NCI-H345 treated with DMSO at 0.1 percent for 48 hours (cell line): ENCODE results near the gene HNRNPC.
"Not testable (repeated sequence)": the region's sequence is repeated elsewhere in the genome, so short reads cannot be mapped to it uniquely, and the experiment has no call there.

Source experiments
- DNase-seq: peaks from one replicate; lab custom pipeline; 2025; ENCODE audit not compliant: unreplicated experiment; lab: John Stamatoyannopoulos, UW

The HNRNPC gene

DNA sequence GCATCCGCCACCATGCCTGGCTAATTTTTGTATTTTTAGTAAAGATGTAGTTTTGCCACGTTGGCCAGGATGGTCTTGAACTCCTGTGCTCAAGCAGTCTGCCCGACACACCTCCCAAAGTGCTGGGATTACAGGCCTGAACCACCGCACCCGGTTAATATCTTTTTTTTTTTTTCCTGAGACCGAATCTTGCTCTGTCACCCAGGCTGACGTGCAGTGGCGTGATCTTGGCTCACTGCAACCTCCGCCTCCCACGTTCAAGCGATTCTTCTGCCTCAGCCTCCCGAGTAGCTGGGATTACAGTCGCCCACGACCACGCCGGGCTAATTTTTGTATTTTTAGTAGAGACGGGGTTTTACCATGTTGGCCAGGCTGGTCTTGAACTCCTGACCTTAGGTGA, 3.4 kb upstream of the HNRNPC start:
- DNase-seq = not testable (repeated sequence)

DNA sequence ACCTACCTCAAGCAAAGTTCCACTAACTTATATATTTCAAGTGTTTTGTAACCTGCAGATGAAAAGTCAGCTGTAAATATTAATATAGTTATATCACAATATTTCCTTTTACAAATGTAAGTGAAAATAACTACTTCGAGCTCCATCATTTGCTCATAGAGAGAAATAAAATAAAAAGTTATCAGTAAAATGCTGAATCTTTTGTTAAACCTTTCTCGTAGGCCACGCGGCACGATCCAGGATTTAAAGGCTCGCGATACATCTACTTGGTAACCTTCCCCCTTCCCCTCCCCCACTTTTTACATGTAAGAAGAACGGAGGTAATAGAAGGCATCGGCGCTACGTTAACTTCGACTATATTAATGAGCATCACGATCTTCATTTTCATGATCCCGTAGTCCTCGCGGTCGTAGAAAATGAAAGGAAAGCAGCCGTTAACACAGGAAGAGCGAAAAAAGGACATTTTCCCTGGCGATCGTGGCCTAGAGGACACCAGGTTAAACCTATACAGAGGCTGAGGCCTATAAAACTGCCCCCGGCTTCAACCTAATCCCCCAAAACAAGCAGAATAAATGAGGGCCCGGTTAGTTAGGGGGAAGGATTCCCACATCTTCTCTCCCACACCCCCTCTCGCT, 508 bp downstream of the HNRNPC start:
- DNase-seq = no peak

DNA sequence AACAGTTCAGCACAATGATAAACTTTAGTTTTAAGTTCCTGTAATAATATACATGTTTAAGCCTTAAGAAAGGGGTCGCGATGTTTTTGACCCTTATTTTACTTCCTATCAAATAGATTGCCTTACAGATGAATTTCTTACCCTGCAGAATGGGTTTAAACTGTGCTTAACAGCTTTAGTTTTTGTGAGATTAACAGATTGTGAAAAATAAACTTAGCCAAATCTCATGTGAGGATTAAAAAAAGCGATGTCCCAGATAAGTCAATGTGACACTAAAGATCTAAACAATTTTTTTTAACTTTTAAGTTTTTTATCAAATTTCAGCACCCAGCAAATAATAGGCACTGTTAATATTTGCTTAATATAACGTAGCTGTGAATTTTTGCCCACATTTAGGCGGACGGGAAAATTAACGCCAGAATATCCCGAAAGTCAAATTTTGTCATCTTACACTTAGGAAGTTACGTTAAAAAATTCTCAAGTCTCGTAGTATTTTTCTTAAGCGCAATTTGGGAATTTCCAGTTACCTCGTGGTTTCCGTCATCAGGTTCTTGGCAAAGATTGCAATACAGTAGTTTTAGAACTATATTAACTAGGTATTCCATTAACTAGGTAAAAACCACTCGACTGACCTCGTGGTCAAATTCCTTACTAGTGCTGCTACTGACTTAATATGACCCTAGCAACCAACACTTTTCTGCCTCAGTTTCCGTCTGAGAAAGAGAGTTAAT, 1.2 kb downstream of the HNRNPC start:
- no peak for DNase-seq

DNA sequence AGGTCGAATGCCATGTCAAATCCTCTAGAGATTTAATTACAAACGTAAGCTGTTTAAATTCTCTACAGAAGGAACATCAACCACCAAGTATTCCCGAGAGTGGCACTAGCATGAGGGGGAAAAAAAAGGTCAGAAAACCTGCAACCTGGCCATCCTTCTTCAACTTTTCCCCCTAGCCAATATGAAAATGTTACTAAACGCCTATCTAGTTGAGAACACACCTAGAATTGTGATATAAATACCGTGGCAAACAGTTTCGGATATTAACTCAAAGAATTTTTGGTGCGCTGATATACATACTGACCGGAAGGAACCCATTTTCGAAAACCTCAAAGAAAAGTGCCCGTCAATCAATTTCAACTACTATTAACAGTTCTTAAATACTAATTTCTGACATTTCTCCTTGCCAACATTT, 1.8 kb downstream of the HNRNPC start:
- no peak for DNase-seq

DNA sequence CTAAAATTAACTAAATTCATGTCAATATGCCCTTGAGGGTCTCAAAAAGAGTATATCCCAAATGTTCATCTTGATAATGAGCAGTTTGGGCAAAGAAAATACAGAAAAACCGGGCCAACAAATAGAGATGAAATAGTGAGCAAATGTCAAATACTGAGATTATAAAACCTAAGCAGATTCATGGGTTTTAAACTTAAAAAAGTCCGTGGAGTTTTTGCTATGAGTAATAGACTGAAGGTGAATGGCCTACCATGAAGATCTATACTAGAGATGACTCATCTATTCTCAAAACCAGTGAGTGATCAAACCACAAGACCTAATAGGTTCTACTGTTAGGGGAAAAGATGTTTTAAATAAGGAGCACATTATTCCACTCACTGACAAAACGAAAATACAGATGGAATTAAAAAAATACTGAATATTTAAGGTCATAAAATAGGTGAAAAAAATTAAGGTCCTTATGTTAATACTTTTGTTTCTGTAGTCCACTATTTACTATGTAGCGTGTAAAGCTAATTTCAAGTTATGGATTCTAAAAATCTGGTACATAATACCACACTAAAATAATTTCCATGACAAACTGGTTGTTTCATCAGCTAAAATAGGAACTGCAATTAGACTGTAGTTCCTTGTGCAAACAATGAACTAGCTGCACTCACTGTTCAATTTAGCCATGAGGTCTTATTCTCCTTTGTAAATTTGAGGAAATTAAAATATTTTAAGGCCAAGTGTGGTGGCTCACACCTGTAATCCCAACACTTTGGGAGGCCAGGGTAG, 5.0 kb downstream of the HNRNPC start:
- DNase-seq = no peak

DNA sequence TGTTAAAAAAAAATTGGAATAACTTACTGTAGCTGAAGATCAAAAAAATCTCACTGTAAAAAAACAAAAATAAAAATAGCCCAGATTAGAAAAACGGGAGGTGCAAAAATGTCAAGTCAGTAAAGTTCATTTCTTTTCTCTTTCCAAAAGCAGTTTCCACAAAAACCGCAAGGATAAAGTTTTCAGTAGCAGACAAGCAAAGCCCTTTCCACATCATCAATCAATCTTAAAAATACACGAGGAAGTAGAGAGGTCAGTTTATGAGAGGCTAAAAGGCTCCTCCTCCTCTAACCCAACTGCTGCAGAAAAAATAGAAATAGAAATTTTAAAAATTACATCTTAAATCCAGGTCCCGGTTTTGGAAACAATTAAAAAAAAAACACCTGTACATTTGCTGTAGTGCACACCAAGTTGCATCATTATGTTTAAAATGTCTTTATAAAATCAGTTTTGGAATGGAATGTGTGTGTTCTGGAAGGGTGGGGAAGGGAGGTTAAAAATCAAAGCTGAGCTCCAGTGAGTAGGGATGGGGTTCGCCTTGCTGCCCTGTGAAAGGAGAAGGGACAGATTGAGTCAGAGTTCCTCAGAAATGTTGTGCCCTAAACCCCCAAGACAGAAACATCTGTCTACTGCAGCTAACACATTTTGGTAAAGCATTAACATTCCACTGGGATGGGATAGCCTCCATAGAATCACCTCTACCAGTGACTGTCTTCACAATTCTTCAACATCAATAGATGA, 5.8 kb downstream of the HNRNPC start:
- DNase-seq = no peak

DNA sequence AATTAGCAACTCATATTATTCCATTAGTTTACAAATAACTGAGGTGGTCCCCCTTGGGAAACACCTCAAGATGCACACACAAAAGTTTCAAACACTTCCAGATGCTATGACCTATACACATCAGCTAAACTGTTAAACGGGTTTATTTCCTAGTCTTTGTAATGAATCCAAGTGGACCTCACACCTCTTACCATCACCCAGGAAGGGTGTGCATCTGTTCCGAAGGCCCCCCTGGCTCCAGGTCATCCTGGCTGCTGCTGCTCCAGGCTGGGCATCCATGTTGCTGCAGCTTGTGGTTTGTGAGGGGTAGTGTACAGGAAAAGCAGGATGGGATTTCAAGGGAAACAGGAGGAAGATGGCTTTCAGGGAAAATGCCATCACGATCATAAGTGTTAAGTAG, 6.8 kb downstream of the HNRNPC start:
- no peak for DNase-seq

DNA sequence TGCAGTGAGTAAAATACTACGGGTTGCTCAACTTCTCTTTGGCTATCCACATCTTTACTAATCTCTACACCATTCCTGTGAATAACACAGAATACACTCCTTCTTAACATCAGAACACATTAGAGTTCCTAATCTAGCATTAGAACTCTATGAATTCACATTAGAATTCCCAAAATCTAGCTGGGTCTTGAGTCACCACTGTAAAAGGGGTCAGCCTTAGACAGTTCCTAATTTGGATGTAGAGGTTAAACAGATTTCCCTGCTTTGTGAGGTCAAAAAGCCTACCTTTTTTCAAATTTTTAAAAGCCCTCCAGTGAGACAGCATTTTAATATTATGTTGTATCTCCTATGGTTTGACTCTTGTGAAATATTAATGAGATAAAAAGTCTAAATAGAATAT, 7.4 kb downstream of the HNRNPC start:
- DNase-seq = no peak

DNA sequence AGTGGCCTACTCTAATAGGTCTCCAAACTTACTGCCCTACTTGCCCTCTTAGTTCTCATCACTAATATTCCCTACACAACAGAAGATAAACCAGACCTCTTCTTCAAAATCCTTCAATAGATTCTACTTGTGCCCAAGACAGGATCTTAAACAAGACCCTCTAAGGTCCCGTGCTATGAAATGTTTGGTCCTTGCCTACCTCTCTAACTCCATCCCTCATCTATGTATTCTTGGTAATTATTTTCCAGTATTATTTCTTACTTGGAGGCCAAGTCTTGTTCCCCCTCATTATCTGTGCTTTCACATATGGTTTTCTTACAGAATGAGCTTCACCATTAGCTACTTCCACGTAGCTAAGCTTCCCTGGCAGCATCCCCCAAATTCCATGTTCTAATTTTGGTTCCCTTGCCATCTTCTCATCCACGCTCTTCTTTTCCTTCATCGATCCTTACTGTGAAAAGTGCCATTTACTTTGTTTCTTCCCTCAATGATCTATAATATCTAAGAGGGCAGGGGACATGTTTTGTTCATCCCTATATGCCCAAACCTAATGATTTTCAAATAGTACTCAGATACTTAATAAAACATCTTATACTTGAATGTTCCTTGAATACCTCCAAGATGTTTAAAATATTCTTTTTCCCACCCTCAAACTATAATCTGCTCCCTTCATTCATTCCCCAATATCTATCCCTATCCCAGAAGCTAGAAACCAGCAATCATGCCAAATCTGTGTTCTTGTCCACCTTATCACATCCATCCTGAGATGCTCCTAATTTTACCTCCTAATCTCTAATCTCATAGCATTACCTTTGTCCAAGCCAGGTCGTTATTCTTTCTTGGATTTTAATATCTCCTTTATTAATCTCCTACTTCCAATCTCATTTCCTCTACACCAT, 10.1 kb downstream of the HNRNPC start:
- no peak for DNase-seq

DNA sequence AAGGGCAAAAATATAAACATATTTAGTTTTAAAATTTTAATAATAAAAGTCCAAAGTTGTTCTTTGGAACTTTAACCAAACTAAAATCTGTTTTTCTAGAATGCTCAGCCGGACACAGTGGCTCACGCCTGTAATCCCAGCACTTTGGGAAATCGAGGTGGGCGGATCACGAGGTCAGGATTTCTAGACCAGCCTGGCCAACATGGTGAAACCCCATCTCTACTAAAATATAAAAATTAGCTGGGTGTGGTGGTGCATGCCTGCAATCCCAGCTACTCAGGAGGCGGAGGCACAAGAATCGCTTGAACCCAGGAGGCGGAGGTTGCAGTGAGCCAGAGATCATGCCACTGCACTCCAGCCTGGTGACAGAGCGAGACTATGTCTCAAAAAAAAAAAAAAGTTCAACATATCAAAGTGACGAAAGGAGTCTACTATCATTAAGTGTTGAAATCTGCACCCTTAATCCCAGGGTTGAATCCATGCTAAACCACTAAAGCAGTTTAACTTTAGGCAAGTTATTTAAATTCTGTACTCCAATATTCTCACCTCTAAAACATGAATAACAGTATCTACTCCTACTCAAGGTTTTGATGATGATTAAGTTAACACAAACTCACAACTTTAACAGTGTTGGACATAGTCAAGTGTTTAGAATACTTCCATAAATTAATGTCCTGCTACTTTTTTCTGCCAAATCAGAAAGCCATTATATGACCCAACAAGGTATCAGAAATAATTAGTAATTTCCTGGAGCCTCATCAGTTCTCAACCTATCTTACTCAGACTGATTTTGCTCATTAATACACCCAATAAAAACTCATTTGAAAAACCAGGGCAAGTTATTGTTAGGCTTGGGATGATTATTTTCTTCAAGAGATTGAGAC, 11.0 kb downstream of the HNRNPC start:
- no peak for DNase-seq

DNA sequence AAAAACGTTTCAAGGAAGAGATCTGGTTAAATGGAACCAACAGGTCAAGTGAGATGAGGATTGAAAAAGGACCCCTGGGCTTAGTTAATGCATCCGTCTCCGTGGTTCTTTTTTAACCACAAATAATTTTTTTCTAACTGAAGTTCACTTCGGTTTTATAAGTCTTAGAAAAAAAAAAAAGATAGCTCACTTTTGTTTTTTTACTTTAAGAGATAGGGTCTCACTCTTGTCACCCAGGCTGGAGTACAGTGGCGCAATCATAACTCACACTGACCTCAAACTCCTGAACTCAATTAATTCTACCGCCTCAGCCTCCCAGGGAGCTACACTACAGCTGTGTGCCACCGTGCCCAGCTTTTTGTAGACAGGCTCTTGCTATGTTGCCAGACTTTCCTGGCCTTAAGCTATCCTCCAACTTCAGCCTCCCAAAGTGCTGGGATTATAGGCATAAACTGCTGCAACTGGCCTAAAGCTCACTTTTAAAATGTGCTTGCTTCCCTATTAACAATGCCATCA, 11.8 kb downstream of the HNRNPC start:
- DNase-seq = no peak

DNA sequence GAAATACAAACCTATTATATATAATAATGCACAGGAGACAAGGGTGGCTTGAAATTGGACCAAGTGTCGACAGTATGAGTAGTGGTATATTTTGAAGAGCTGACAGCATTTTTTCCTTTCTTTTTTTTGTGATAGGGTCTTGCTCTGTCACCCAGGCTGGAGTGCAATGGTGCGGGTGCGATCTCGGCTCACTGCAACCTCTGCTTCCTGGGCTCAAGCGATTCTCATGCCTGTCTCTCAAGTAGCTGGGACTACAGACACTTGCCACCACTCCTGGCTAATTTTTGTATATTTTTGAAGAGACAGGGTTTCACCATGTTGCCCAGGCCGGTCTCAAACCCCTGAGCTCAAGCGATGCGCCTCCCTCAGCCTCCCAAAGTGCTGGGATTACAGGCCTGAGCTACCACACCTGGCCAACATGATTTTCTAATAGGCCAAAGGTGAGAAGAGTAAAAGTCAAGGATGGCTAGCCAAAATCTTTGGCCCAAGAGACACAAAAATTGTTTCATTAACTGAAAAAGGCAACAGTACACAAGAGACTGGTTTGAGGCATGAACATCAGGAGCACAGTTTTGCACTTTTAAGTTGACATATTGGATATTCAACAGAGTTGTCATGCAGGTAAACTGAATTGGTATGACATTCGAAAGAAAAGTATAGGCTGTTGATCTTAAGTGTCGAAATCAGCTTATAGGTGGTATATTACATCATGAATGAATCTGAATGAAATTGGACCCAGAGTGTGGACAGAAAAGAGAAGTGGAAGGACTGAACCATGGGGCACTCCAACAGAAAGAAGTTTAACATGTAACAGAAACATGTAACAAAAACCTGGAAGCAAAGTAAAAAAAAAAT, 12.5 kb downstream of the HNRNPC start:
- no peak for DNase-seq

DNA sequence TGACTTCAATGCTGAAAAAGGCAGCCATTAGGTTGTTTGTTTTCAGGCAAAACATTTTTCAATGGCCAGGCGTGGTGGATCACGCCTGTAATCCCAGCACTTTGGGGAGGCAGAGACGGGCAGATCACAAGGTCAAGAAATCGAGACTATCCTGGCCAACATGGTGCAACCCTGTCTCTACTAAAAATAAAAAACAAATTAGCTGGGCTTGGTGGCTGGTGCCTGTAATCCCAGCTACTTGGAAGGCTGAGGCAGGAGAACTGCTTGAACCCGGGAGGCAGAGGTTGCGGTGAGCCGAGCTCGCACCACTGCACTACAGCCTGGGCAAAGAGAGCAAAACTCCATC, 13.2 kb downstream of the HNRNPC start:
- DNase-seq = not testable (repeated sequence)

DNA sequence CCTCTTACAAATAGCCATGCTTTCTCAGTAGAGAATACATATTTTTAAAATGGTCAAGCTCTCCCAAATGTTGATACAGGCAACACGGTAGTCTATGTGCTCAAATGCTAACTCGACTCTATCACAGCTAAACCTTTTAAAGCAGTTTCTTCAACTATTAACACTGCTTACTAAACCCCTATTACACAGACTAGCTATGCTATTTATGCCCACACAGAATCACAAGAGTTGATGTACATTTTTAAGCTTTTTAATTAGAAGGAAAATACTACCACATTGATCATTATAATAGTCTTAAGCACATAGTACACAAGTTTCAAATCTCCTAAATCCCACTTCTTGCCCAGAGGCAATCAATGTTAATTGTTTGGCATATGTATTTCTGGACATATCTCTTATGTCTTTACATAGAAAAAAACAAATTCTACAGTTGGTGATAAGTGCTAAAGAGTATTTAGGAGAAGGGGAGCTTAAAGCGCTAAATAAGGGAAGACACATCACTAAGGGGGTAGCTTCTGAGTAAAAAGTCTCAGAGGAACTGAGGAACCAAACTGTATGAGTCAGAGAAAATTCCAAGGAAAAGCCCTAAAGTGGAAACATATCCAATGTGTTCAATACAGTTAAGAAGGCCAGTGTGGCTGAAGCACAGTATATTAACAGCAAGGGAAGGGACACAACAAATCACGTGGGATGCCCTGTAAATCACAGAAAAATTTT, 13.7 kb downstream of the HNRNPC start:
- DNase-seq = no peak

DNA sequence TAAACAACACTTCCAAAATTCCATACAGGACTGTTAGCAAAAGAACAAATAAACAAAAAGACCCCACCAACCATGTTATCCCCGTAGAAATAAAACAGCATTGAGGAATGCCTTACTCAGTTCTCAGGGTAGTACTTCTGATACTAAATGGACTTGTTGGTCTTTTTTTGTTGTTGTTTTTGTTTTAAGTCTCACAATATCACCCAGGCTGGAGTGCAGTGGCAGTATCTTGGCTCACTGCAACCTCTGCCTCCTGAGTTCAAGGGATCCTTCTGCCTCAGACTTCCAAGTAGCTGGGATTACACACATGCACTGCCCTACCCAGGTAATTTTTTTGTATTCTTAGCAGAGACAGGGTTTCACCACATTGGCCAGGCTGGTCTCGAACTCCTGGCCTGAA, 17.1 kb downstream of the HNRNPC start:
- no peak for DNase-seq

DNA sequence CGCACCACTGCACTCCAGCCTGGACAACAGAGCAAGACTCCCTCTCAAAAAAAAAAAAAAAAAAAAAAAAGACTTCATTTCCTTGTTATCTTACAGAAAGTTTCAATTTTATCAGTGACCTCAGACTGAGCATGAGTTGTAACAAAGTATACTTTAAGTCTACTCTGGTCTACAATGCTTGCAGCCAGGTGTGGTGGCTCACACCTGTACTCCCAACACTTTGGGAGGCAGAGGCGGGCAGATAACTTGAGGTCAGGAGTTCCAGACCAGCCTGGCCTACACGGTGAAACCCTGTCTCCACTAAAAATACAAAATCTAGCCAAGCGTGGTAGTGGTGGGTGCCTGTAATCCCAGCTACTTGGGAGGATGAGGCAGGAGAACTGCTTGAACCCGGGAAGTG, 18.0 kb downstream of the HNRNPC start:
- no peak for DNase-seq

DNA sequence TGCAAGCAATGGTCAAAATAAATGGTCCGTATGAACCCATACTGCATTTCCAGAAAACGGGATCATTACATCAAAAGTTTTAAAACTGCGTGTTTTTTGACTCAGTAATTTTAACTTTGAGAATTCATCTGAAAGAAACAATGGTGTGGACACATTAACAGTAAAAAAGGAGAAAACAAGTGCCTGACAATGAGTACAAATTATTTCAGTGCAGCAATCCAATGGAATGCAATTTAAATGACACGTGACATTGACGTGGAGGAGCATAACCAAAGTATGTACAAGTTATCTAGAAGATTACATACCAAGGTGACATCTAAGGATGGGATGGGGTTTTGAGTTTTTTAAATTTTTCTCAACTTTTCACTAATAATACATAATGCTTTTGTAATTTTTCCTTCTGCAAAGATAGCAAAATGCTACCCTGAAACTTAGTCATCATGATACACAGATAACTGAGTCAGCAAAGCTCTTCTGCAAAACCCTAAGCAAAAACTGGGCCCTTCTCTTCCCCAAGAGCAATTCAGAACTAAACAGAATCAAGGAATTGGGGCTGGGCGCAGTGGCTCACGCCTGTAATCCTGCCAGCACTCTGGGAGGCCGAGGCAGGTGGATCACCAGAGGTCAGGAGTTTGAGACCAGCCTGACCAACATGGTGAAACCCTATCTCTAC, 20.4 kb downstream of the HNRNPC start:
- DNase-seq = no peak
